ENCODE measurements around the gene BRSK1.

BRSK1 gene

DNA sequence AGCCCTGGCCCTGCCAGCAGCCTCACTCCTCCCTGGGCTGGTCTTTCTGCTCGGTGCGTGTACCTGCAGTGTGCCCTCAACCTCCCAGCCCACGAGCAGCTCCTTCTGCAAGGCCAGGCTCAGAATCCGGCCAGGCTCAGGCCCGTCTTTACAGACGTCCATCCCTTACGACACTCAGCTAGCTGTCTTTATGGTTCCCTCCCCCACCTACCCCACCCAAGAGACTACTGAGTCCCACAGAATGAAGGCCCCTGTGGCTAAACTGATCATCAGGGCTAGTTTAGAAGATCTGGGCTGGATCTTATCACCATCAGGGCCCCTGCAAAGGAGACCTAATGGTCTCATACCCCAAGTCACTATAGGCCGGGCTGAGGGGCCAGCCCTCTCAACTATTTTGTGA lies 30.6 kb downstream of the BRSK1 start:
- TF ChIP-seq, protein P1, sequence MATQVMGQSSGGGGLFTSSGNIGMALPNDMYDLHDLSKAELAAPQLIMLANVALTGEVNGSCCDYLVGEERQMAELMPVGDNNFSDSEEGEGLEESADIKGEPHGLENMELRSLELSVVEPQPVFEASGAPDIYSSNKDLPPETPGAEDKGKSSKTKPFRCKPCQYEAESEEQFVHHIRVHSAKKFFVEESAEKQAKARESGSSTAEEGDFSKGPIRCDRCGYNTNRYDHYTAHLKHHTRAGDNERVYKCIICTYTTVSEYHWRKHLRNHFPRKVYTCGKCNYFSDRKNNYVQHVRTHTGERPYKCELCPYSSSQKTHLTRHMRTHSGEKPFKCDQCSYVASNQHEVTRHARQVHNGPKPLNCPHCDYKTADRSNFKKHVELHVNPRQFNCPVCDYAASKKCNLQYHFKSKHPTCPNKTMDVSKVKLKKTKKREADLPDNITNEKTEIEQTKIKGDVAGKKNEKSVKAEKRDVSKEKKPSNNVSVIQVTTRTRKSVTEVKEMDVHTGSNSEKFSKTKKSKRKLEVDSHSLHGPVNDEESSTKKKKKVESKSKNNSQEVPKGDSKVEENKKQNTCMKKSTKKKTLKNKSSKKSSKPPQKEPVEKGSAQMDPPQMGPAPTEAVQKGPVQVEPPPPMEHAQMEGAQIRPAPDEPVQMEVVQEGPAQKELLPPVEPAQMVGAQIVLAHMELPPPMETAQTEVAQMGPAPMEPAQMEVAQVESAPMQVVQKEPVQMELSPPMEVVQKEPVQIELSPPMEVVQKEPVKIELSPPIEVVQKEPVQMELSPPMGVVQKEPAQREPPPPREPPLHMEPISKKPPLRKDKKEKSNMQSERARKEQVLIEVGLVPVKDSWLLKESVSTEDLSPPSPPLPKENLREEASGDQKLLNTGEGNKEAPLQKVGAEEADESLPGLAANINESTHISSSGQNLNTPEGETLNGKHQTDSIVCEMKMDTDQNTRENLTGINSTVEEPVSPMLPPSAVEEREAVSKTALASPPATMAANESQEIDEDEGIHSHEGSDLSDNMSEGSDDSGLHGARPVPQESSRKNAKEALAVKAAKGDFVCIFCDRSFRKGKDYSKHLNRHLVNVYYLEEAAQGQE (IDR thresholded peaks at IDR 0.05; ENCODE audit: insufficient read depth in 1 of 2, low read depth in 2 of 2, low read length in 2 of 2): no peak
- TF ChIP-seq TAF1 (IDR thresholded peaks at IDR 0.05; ENCODE audit: borderline replicate concordance, insufficient read depth, low read length): no peak
- TF ChIP-seq SIN3A (IDR thresholded peaks at IDR 0.05; ENCODE audit: borderline replicate concordance, insufficient read depth, low read length): no peak
- TF ChIP-seq POLR2AphosphoS5 (IDR thresholded peaks at IDR 0.05; ENCODE audit: low read depth, low read length): no peak
- TF ChIP-seq FOXP2 (optimal IDR thresholded peaks at IDR 0.05; ENCODE audit: borderline replicate concordance, extremely low read depth, extremely low read length, insufficient read depth): no peak

DNA sequence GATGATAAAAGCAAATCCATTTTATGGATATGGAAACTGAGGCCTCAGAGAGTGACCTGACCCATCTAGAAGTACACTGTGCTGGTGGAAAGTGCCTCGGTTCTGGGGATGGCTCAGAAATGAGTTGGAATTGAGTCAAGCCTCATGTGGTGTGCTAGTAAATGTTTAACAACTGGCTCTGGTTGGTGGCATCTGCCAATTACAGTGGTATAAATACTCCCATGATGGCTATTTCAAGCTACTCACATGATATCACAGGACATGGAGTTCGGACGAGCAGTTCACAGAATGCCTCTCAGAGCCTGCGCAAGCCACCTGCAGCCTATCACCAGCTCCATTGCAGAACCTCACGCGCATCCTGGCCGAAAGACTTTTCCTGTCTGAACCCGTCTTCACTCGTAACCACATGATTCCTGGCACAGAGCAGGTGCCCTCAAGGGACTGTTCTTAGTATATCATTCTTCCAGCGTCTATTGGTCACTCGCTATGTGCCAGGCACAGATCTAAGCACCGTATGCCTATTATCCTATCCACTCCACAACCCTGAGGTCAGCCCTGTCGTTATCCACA lies 32.2 kb downstream of the BRSK1 start:
- no peak for TF ChIP-seq TAF1 (IDR thresholded peaks at IDR 0.05; ENCODE audit: borderline replicate concordance, insufficient read depth, low read length)
- TF ChIP-seq, protein P1 (IDR thresholded peaks at IDR 0.05; ENCODE audit: insufficient read depth in 1 of 2, low read depth in 2 of 2, low read length in 2 of 2): no peak
- no peak for TF ChIP-seq SIN3A (IDR thresholded peaks at IDR 0.05; ENCODE audit: borderline replicate concordance, insufficient read depth, low read length)
- no peak for TF ChIP-seq FOXP2 (optimal IDR thresholded peaks at IDR 0.05; ENCODE audit: borderline replicate concordance, extremely low read depth, extremely low read length, insufficient read depth)
- no peak for TF ChIP-seq POLR2AphosphoS5 (IDR thresholded peaks at IDR 0.05; ENCODE audit: low read depth, low read length)

DNA sequence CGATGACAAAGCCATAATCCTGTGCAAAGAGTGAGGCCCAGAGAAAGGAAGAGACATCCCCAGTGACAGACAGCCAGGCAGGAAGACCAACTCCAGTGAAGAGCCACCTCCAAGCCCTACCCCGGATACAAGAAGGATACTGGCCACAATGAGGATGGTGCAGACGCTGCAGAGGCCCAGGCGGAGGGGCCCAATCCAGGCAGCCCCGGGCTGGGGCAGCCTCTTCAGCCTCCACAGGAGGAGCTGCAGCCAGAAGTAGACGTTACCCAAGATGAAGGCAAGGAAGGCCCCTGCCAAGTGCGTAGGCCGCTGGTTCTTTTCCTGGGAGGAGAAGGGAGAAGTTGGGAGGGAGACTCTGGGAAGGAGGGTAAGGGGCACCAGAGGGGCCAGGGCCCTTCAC lies 32.8 kb downstream of the BRSK1 start:
- TF ChIP-seq, protein P1 (IDR thresholded peaks at IDR 0.05; ENCODE audit: insufficient read depth in 1 of 2, low read depth in 2 of 2, low read length in 2 of 2): no peak
- TF ChIP-seq FOXP2 (optimal IDR thresholded peaks at IDR 0.05; ENCODE audit: borderline replicate concordance, extremely low read depth, extremely low read length, insufficient read depth) (no peak), SIN3A (IDR thresholded peaks at IDR 0.05; ENCODE audit: borderline replicate concordance, insufficient read depth, low read length) (no peak)

DNA sequence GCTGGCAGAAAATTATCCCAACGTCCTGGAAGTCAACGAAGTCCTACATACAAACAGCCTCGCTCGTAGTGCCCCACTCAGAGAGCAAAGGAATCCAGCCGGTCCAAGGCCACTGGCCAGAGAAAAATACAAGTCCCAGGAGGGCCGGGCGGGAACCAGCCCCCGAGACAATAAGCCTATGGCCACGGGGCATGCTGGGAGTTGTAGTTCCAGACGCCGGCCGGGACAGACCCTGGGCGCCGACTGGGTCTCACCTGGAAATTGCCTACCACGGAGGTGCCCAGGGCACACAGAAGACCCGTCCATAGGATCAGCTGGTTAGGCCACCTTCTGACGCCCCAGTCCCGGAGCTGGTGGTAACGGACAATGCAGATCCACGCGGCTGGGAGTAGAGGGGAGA lies 36.0 kb downstream of the BRSK1 start:
- no peak for TF ChIP-seq POLR2AphosphoS5 (IDR thresholded peaks at IDR 0.05; ENCODE audit: low read depth, low read length)
- TF ChIP-seq FOXP2 (optimal IDR thresholded peaks at IDR 0.05; ENCODE audit: borderline replicate concordance, extremely low read depth, extremely low read length, insufficient read depth): no peak
- TF ChIP-seq, protein P1 (IDR thresholded peaks at IDR 0.05; ENCODE audit: insufficient read depth in 1 of 2, low read depth in 2 of 2, low read length in 2 of 2): no peak
- no peak for TF ChIP-seq TAF1 (IDR thresholded peaks at IDR 0.05; ENCODE audit: borderline replicate concordance, insufficient read depth, low read length)
- no peak for TF ChIP-seq SIN3A (IDR thresholded peaks at IDR 0.05; ENCODE audit: borderline replicate concordance, insufficient read depth, low read length)
